ENCODE measurements around the gene KCNK2.

Gene KCNK2

GRCh38 chr1:215095524-215095923 lies 13.0 kb downstream of the KCNK2 start:
- no peak for DNase-seq

GRCh38 chr1:215101511-215101910 lies 19.0 kb downstream of the KCNK2 start:
- DNase-seq, result no peak

GRCh38 chr1:215104283-215104682 lies 21.7 kb downstream of the KCNK2 start:
- DNase-seq, result no peak

GRCh38 chr1:215106067-215106466 lies 23.5 kb downstream of the KCNK2 start:
- no peak for DNase-seq

- DNase-seq, result no peak
Observed at GRCh38 chr1:215109171-215109570, 26.6 kb downstream of the KCNK2 start.

- no peak for DNase-seq
Observed at GRCh38 chr1:215111916-215112315, 29.4 kb downstream of the KCNK2 start.

GRCh38 chr1:215113776-215114153 lies 31.2 kb downstream of the KCNK2 start:
- DNase-seq, result no peak

GRCh38 chr1:215114154-215114933 lies 31.8 kb downstream of the KCNK2 start:
- DNase-seq, result no peak

- DNase-seq, result no peak
Observed at GRCh38 chr1:215115760-215116159, 33.2 kb downstream of the KCNK2 start.

- DNase-seq, result no peak
Observed at GRCh38 chr1:215118081-215118480, 35.5 kb downstream of the KCNK2 start.

- DNase-seq, result no peak
Observed at GRCh38 chr1:215119056-215119455, 36.5 kb downstream of the KCNK2 start.

- no peak for DNase-seq
Observed at GRCh38 chr1:215119719-215120365, 37.3 kb downstream of the KCNK2 start.

GRCh38 chr1:215128504-215128903 lies 46.0 kb downstream of the KCNK2 start:
- no peak for DNase-seq

- no peak for DNase-seq
Observed at GRCh38 chr1:215131291-215131690, 48.8 kb downstream of the KCNK2 start.

GRCh38 chr1:215132156-215132555 lies 49.6 kb downstream of the KCNK2 start:
- no peak for DNase-seq

GRCh38 chr1:215133532-215133931 lies 51.0 kb downstream of the KCNK2 start:
- no peak for DNase-seq

GRCh38 chr1:215137985-215138384 lies 55.4 kb downstream of the KCNK2 start:
- no peak for DNase-seq

- DNase-seq, result no peak
Observed at GRCh38 chr1:215140135-215140534, 57.6 kb downstream of the KCNK2 start.

- DNase-seq, result no peak
Observed at GRCh38 chr1:215141460-215141859, 58.9 kb downstream of the KCNK2 start.

GRCh38 chr1:215143497-215143896 lies 61.0 kb downstream of the KCNK2 start:
- no peak for DNase-seq

GRCh38 chr1:215146240-215146975 lies 63.9 kb downstream of the KCNK2 start:
- DNase-seq, result no peak

- no peak for DNase-seq
Observed at GRCh38 chr1:215147024-215147423, 64.5 kb downstream of the KCNK2 start.

- no peak for DNase-seq
Observed at GRCh38 chr1:215151841-215152549, 69.5 kb downstream of the KCNK2 start.

Measured in effector CD8-positive, alpha-beta T cell (primary cell).